HG03575 (cell line): ENCODE results near the gene HOXD3.

Experiments used
- ATAC-seq: cut with Tn5 transposase; IDR thresholded peaks from one replicate; pipeline ENCODE4 v1.9.1; 2021; ENCODE audit not compliant: unreplicated experiment, insufficient number of reproducible peaks, low FRiP score; ENCODE audit errors: extremely low read depth

HOXD3 gene

GRCh38 chr2:176156807-176157498 lies at the start of gene HOXD3:
Gene HOXD3, plus strand, starts transcription at chr2:176157307. Its CDS starts 11,808 bp downstream, at chr2:176169115.
- no peak for ATAC-seq

GRCh38 chr2:176107731-176108181 lies 49.4 kb upstream of the HOXD3 start:
- ATAC-seq, result no peak

- no peak for ATAC-seq
Observed at GRCh38 chr2:176109192-176109901, 47.8 kb upstream of the HOXD3 start.

GRCh38 chr2:176109946-176110345 lies 47.2 kb upstream of the HOXD3 start:
- no peak for ATAC-seq

GRCh38 chr2:176110415-176111308 lies 46.4 kb upstream of the HOXD3 start:
- no peak for ATAC-seq

GRCh38 chr2:176111309-176111663 lies 45.8 kb upstream of the HOXD3 start:
- no peak for ATAC-seq

DNA sequence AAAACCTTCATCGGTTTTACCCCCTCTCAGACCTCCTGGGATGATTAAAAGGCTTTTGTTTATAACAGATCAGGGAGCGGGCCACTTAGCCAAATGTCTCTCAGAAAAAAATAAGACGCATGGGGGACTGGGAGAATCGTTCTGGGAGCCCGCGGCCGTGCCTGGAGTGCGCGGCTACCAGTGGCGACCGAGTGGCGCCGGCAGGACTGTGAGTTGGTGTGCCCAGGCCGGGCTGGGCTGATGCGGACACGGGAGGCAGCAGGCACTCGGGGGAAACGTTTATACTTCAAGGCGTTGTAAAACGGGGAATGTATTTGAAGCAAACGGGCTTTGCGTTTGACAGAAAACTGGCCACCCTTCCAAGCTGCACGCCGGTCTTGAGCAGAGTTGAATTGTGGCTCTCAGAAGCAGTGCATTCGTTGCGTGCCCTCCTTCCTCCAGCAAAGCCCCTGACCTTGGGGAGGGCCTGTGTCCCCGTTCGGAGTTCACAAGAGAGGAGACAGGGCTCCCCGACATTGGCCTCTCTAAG lies 45.2 kb upstream of the HOXD3 start:
- ATAC-seq, result no peak

DNA sequence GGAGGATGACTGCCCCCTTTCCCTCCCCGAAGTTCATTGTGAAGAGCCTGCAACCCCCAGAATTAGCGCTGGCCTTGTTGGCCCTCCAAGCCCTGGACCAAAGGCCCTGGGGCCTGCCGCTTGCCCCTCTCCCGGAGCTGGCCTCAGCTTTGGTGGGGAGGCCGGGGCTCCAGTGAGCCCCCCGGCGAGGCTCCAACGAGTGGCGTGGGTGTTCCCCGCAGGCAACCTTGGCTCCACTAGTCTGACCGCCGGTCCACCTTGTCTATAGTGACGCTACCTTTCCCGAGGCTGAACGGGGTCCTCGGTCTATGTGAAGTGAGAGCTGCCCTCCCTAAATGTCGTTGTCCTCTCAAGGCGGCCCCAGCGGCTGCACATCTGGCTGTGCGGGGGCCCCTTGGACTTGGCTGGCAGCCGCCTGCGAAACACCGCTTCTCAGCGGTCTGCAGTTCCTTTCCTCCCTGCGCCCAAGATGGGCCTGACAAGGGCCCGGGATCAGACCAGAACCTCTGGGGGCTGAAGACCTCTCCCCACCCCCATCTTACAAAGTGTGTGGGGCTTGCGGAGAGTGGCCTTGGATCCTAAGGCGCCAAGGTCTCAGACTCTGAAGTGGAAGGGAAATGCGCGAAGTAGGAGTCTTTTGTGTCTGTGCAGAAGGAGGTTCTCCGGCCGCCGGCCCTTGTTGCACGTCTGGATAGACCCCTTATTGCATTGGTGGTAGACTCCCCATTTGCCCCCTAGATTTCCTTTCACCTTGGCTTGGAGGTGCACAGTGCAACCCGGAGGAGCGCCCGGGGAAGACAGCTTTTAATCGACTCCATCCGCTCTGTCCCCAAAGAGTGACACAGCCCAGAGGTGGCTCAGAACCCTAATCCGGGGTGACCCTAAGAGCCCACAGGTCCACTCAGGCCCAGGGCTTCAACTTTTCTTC lies 44.5 kb upstream of the HOXD3 start:
- no peak for ATAC-seq

DNA sequence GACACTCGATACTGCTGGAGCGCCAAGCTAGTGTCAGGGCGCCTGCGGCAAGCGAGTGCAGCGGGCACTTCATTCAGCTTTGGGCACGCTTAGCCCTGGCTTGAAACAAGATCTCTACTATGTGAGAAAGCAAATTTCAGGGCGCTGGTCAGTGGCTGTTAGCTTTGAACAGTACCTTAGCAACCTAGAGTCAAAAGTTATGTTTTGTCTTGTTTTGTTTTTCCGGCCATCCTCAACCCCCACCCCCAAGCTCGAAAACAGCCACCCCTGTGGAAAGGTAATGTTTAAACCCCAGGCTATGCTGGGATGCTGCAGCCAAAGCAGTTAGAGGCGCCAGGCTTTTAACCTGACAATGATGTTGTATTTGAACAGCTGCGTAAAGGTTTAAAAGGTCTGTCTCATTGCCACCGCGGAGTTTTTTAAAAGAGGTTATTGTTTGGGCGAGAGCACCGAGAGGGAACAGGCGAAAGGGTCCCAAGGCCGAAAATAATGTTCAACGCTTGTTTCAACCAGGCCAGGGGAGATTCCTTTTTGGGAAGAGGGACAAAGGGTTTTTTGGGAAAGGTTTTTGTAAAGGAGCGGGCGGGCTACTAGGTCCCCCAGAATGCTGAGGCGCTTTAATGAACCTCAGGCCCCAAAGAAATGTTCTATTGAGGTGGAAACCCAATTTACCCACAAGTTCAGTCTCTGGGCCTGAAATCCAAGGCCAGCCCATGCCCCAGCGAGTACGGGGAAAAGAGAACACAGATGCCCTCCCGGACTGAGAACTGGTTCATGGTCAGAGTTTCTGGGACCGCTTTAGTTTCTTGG lies 42.8 kb upstream of the HOXD3 start:
- no peak for ATAC-seq

DNA sequence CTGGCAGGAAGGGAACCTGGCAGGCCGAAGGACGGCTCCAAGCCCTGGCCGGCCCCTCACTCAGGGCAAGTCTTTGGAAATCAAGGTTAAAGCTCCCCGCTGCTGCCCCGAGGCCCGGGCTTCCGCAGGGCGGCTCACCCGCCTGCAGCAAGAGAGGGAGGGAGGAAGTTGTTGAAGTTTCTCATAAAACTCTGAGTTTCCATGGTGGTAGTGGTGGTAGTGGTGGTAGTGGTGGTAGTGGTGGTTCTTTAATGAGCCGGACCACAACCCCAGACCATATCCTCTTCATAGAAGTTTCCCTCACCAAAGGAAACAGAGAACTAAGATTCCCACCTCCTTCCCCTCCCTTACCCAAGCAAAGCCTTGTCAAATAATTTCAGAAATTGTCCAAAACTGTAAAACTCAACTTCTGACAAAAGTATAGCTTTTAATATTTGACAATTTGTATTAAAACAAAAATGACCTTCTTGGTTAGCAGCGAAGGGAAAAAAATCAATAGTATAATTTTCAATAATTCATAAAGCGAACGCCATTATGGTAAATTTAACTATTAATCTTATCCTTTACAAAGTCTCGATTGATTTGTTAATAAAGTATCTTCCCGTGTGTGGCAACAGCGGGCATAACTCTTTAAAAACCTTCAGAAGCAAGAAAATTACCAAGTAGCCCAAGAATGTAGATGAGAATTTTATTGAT lies 42.0 kb upstream of the HOXD3 start:
- ATAC-seq, result no peak

- ATAC-seq, result no peak
Observed at GRCh38 chr2:176115883-176116813, 41.0 kb upstream of the HOXD3 start, which contains the start of gene HOXD10. Gene HOXD10, plus strand, starts transcription at chr2:176116778. Its CDS starts 56 bp downstream, at chr2:176116834.

- no peak for ATAC-seq
Observed at GRCh38 chr2:176117162-176117822, 39.8 kb upstream of the HOXD3 start.

- ATAC-seq, result no peak
Observed at GRCh38 chr2:176117823-176118371, 39.2 kb upstream of the HOXD3 start.

DNA sequence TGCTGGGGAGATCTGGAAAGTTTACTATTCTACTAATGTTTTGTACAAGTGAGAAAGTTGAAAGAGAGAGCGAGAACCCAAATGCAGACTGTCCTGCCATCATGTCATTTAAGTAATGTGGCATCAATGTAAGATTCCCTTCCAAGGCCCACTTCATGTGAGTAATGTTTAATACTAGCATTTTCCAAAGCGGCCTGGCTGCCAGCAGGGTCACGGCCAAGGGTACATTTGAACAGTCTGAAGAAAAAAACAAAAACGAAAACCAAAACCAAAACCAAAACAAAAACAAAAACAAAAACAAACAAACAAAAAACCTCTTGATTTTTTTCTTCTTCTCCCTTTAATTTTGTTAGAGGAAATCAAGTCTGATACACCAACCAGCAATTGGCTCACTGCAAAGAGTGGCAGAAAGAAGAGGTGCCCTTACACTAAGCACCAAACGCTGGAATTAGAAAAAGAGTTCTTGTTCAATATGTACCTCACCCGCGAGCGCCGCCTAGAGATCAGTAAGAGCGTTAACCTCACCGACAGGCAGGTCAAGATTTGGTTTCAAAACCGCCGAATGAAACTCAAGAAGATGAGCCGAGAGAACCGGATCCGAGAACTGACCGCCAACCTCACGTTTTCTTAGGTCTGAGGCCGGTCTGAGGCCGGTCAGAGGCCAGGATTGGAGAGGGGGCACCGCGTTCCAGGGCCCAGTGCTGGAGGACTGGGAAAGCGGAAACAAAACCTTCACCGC lies 38.3 kb upstream of the HOXD3 start:
- ATAC-seq, result no peak
